Gastrocnemius medialis (tissue), 4 donors: ENCODE measurements around the gene CDKN1C. TPM values are rescaled to one million over a fixed set of nuclear protein-coding genes. Genes with fewer than 3 reads are reported as not detected.

Experiments used
- ATAC-seq, 2 donors: fragments of 150-250 bp; one replicate each; pipeline ENCODE4 v1.9.1; 2016
- DNase-seq, 2 donors: peaks; one replicate each; pipeline ENCODE4 v3.0.0-alpha.2; 2019
- H3K27ac ChIP-seq, 4 donors: fragments of 200-600 bp; sonication (generic); 1 replicate in 1 of 4; 2 replicates in 3 of 4; pipeline ENCODE4 v1.5.1; 2016 to 2018; ENCODE audit warnings: mild to moderate bottlenecking in 2 of 4, moderate library complexity in 1 of 4
- H3K27me3 ChIP-seq, 3 donors: fragments of 200-600 bp; sonication (generic) in 2 of 3; 1 replicate in 1 of 3; 2 replicates in 2 of 3; pipeline versions ENCODE4 v1.5.1 to v1.6.0; 2016 to 2019; ENCODE audit warnings: mild to moderate bottlenecking in 1 of 3, moderate library complexity in 1 of 3
- H3K36me3 ChIP-seq, 2 donors: fragments of 200-600 bp; sonication (generic) in 1 of 2; one replicate each; pipeline ENCODE4 v1.5.1; 2017 to 2018
- H3K4me1 ChIP-seq, 2 donors: fragments of 200-600 bp; sonication (generic) in 1 of 2; one replicate each; pipeline ENCODE4 v1.5.1; 2016 to 2017; ENCODE audit warnings: mild to moderate bottlenecking in 2 of 2
- H3K4me3 ChIP-seq, 4 donors: fragments of 200-600 bp; sonication (generic) in 3 of 4; 1 replicate in 1 of 4; 2 replicates in 3 of 4; pipeline ENCODE4 v1.5.1; 2016 to 2019; ENCODE audit warnings: mild to moderate bottlenecking in 2 of 4
- H3K9me3 ChIP-seq, 3 donors: fragments of 200-600 bp; sonication (generic) in 2 of 3; 1 replicate in 1 of 3; 2 replicates in 2 of 3; pipeline ENCODE4 v1.5.1; 2016 to 2019
- CTCF ChIP-seq, 5 experiments: fragments of 450-650 bp in 3 of 5; fragments of 200-600 bp in 2 of 5; sonication (generic) in 2 of 5; IDR thresholded peaks in 4 of 5; conservative IDR thresholded peaks in 1 of 5; 1 replicate in 4 of 5; 2 replicates in 1 of 5; pipeline ENCODE4 v1.5.1; 2016 to 2019; ENCODE audit warnings: antibody characterized with exemption in 5 of 5, mild to moderate bottlenecking in 3 of 5, moderate library complexity in 3 of 5
- POLR2A ChIP-seq, 2 donors: fragments of 450-650 bp; IDR thresholded peaks; one replicate each; pipeline ENCODE4 v1.6.1; 2017; ENCODE audit warnings: antibody characterized with exemption in 2 of 2, mild to moderate bottlenecking in 2 of 2, moderate library complexity in 2 of 2
- in situ Hi-C, 4 donors: fragments of 200-750 bp; cut with MboI; loops; one replicate each; pipeline versions ENCODE4 v1.15.0 to v1.8.0; 2017; ENCODE audit warnings: low sequenced_read_pairs in 4 of 4
- intact Hi-C: fragments of 100-400 bp; cut with DNase I; formaldehyde crosslinking; loops from one replicate; pipeline ENCODE4 v1.15.1; 2023; ENCODE audit warnings: low total_unique reads
- total RNA-seq, 4 donors: library from RNA; depleted of rRNA; stranded (reverse); fragments of >200 nt; gene quantifications; one replicate each; pipeline versions ENCODE4 v1.1.0 to v1.2.3, GENCODE V29; 2016

Gene CDKN1C
- total RNA-seq, 4 donors from 2014 or later: 22.0 to 56.9 (median 38.5) TPM

- peaks cover 27 to 43% (median 42%) of the 10 kb centered on the region in 3 donors for H3K27me3 ChIP-seq
These were observed 44.6 kb upstream of the CDKN1C start for GRCh38 chr11:2929950-2930703.

GRCh38 chr11:2929531-2929949, 44.0 kb upstream of the CDKN1C start:
- Histone ChIP-seq H3K27me3 (peaks cover 27 to 43% (median 42%) of the 10 kb centered on the region in 3 donors), H3K27ac (no peak overlapping the region), H3K4me3 (peak overlapping the region; percentile 46 to 51 (median 49)), H3K9me3 (no peaks in the 10 kb centered on the region), H3K36me3 (no peaks in the 10 kb centered on the region), H3K4me1 (peaks cover 4 to 9% of the 10 kb centered on the region in 2 donors)
- no peak for DNase-seq
- in situ Hi-C loops: no loop called here
- no peak for TF ChIP-seq POLR2A (IDR thresholded peaks at IDR 0.05)
- TF ChIP-seq CTCF (IDR thresholded peaks at IDR 0.05 in 4 of 5, conservative IDR thresholded peaks at IDR 0.05 in 1 of 5): no peak
- peak in 1 of 2 donors; percentile 14 for ATAC-seq
- intact Hi-C loops: no loop called here

More at GRCh38 chr11:2929950-2930703, 44.6 kb upstream of the CDKN1C start:
- H3K4me1 ChIP-seq: peaks cover 4 to 9% of the 10 kb centered on the region in 2 donors
- DNase-seq (no peak), ATAC-seq (no peak)
- TF ChIP-seq POLR2A (IDR thresholded peaks at IDR 0.05) (no peak), CTCF (IDR thresholded peaks at IDR 0.05 in 4 of 5, conservative IDR thresholded peaks at IDR 0.05 in 1 of 5) (peak in 3 of 5 experiments; percentile 26 to 47 (median 35))
- H3K4me3 ChIP-seq: peak overlapping the region; percentile 46 to 51 (median 49)
- in situ Hi-C loops (no loop called here), intact Hi-C loops (no loop called here)
- no peaks in the 10 kb centered on the region for H3K36me3 ChIP-seq
- no peaks in the 10 kb centered on the region for H3K9me3 ChIP-seq
- H3K27ac ChIP-seq: no peak overlapping the region

- H3K9me3 ChIP-seq: no peaks in the 10 kb centered on the region
- ATAC-seq (peak in 1 of 2 donors; percentile 28), DNase-seq (no peak)
- H3K27me3 ChIP-seq: peaks cover 27 to 43% (median 42%) of the 10 kb centered on the region in 3 donors
- H3K4me1 ChIP-seq: peaks cover 4 to 9% of the 10 kb centered on the region in 2 donors
- H3K36me3 ChIP-seq: no peaks in the 10 kb centered on the region
- H3K4me3 ChIP-seq: peak within 1 kb of the TSS; percentile 46 to 61 (median 49)
- H3K27ac ChIP-seq: no peak within 1 kb of the TSS
- intact Hi-C loops (no loop called here), in situ Hi-C loops (no loop called here)
- TF ChIP-seq CTCF (IDR thresholded peaks at IDR 0.05 in 4 of 5, conservative IDR thresholded peaks at IDR 0.05 in 1 of 5): no peak
- peak; percentile 18 to 29 for TF ChIP-seq POLR2A (IDR thresholded peaks at IDR 0.05)
These were observed 43.3 kb upstream of the CDKN1C start, which contains the start of gene PHLDA2 for GRCh38 chr11:2928605-2929530. Gene PHLDA2, minus strand, starts transcription at chr11:2929420. Its CDS starts 56 bp downstream, at chr11:2929364.

GRCh38 chr11:2927851-2928604, 42.5 kb upstream of the CDKN1C start:
- Histone ChIP-seq H3K27ac (no peak overlapping the region), H3K27me3 (peaks cover 27 to 43% (median 42%) of the 10 kb centered on the region in 3 donors), H3K4me1 (peaks cover 4 to 9% of the 10 kb centered on the region in 2 donors), H3K4me3 (peak overlapping the region in 2 of 4 donors; percentile 47 to 51), H3K9me3 (no peaks in the 10 kb centered on the region), H3K36me3 (no peaks in the 10 kb centered on the region)
- in situ Hi-C loops (no loop called here), intact Hi-C loops (no loop called here)
- TF ChIP-seq POLR2A (IDR thresholded peaks at IDR 0.05) (no peak), CTCF (IDR thresholded peaks at IDR 0.05 in 4 of 5, conservative IDR thresholded peaks at IDR 0.05 in 1 of 5) (no peak)
- no peak for ATAC-seq
- DNase-seq: no peak
